GM21390 (cell line): ENCODE data around the gene ARPP21.
A peak's percentile ranks its signal among the peaks of the same experiment; 100 is the strongest.
"Not testable (repeated sequence)": the region's sequence is repeated elsewhere in the genome, so short reads cannot be mapped to it uniquely, and the experiment has no call there.

Experiments used
- ATAC-seq: cut with Tn5 transposase; IDR thresholded peaks from one replicate; pipeline ENCODE4 v1.9.1; 2021; ENCODE audit not compliant: unreplicated experiment

Gene ARPP21

GRCh38 chr3:35639254-35640186, at the start of gene ARPP21:
TSS of gene ARPP21 (plus strand) at chr3:35639525. CDS start at chr3:35681752, 42,227 bp downstream.
- no peak for ATAC-seq

GRCh38 chr3:35592589-35593295, 46.6 kb upstream of the ARPP21 start:
- peak; percentile 60 for ATAC-seq

- peak; percentile 67 for ATAC-seq
Measured at GRCh38 chr3:35594739-35595138, 44.6 kb upstream of the ARPP21 start.

- no peak for ATAC-seq
Measured at GRCh38 chr3:35596335-35596995, 42.9 kb upstream of the ARPP21 start.

DNA sequence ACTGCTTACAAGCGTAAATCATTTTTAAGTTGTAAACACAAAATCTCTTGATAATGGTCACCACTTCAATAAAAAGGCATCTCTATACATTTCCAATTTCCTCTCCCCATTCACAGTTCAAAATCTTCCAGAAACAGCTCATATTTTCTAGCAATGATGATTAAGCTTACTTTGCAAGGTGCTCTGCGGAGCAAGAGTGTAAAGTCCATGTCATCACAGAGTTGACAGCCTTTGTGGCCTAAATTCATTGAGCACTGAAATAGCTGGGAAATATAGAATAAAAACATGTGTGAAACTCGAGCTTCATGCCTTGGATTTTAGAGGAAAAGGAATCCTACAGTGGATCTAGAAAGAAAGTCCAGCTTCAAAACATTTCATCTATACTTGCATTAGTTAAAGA, 41.8 kb upstream of the ARPP21 start:
- no peak for ATAC-seq

DNA sequence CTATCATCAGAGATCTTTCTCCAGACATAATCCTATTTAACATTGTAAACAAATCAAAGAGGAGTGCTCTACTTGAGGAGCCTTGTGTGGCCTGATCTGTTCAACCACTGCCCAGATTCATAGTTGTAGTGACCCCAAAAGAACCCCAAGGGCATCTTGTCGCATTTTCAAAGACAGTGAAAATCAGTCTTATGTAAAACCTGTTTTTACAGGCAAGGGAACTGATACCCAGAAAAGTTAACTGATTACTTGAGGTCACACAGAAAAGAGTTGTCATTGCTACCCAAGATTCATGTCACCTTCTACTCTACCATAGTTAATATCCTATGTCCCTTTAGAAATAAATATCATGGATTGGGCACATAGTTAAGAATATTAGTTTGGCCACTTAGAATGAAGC, 40.5 kb upstream of the ARPP21 start:
- ATAC-seq = no peak

- no peak for ATAC-seq
Measured at GRCh38 chr3:35601959-35602358, 37.4 kb upstream of the ARPP21 start.

GRCh38 chr3:35602395-35602936, 36.9 kb upstream of the ARPP21 start:
- ATAC-seq = no peak

DNA sequence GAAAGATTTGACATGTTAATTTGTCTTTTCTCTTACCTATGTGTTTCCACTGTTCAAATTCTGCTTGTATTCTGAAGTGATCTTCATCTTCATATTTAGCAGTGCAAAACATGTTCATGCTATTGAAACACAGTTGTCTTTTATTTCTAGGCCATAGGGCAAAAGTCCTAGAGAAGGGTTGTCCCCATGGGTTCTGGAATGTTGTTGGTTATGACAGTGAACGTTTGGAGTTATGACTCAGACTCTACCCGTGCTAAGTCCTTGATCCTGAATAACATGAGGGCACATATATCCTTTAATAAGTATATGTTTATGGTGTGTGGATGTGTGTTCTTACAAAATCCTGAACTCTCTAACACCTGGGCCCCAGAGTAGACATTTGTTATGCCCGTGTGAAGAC, 23.0 kb upstream of the ARPP21 start:
- ATAC-seq = no peak

DNA sequence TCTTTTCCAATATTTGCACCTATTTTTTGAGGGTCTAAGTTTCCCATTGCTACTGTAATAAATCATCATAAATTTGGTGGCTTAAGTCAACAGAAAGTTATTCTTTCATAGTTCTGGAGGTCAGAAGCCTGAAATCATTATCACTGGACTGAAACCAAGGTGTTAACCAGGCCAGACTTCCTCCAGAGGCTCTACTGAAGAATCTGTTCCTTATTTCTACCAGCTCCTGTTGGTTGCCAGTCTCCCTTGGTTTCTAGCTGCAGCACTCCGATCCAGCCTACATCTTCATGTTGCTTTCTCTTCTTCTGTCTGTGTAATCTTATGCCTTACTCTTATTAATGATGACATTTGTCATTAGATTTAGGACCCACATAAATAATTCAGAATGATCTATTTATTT, 22.0 kb upstream of the ARPP21 start:
- ATAC-seq = peak; percentile 64

- not testable (repeated sequence) for ATAC-seq
Measured at GRCh38 chr3:35620238-35620637, 19.1 kb upstream of the ARPP21 start.

DNA sequence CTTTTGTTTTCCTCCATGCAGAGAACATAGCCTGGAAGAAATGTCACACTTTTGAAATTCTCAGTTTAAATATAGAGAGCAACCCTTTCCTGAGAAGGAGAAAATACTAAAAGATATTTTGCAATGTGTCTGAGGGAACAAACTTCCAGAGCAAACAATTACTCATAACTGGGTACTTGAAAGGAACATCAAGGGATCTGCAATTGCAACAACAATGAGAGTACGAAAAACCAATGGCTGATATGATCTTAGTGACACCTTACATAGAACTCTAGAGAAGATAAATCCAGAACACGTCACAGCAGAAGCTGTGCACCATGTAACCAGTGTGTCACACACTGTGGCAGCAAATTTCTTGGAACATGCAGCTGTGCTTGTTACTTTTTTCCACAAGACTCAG, 14.6 kb upstream of the ARPP21 start:
- ATAC-seq = no peak

- ATAC-seq = no peak
Measured at GRCh38 chr3:35633332-35634124, 5.8 kb upstream of the ARPP21 start.

- ATAC-seq = no peak
Measured at GRCh38 chr3:35635407-35635806, 3.9 kb upstream of the ARPP21 start.

- no peak for ATAC-seq
Measured at GRCh38 chr3:35635926-35636683, 3.2 kb upstream of the ARPP21 start.

GRCh38 chr3:35638251-35638979, 910 bp upstream of the ARPP21 start:
- no peak for ATAC-seq

- ATAC-seq = no peak
Measured at GRCh38 chr3:35638980-35639253, 408 bp upstream of the ARPP21 start.

DNA sequence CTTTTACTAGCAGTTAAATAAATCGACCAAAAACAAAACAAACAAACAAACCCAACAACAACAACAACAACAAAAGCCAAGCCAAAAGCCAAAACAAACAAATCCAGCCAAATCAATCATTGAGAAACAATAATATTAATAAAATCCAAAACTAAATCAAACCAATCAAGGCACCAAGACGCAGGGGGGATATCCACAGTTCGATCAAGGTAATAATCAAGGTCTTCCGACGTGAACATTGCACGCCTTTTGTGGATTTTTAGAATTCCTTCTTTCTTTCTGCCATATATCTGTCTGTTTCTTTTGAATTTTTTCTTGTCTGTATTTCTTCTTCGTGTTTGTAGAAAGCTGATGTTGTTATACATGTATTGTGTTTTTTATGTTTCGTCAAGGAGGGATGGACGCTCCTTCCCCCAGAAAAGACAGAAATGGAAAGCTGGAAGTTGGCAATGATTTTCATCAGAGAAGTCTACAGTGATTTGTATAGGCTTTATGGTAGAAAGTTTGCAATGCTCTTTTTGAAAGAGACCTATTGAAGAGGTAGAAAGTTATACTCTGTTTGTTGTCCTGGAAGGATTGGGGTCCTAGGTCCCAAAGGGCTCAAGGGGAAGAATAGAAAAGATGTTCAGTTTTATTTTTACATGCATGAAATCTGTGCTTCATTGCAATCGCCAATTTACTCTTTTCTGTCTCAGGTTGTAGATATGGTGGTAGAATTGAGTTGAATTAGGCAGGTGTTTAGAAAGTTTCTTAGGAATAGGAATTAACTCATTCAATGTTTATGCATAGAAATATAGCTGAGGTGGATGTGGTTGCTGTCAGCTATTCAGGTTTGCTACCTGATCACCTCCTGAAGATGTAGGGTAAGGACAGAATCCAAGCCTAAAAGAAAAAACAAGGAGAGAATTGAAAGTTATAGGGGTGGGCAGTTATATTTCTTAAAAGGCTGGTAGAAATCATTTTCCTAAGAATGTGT, 1.2 kb downstream of the ARPP21 start:
- no peak for ATAC-seq
